ENCODE results near the gene NTRK3.
"Not testable (repeated sequence)": the region's sequence is repeated elsewhere in the genome, so short reads cannot be mapped to it uniquely, and the experiment has no call there.

The NTRK3 gene

DNA sequence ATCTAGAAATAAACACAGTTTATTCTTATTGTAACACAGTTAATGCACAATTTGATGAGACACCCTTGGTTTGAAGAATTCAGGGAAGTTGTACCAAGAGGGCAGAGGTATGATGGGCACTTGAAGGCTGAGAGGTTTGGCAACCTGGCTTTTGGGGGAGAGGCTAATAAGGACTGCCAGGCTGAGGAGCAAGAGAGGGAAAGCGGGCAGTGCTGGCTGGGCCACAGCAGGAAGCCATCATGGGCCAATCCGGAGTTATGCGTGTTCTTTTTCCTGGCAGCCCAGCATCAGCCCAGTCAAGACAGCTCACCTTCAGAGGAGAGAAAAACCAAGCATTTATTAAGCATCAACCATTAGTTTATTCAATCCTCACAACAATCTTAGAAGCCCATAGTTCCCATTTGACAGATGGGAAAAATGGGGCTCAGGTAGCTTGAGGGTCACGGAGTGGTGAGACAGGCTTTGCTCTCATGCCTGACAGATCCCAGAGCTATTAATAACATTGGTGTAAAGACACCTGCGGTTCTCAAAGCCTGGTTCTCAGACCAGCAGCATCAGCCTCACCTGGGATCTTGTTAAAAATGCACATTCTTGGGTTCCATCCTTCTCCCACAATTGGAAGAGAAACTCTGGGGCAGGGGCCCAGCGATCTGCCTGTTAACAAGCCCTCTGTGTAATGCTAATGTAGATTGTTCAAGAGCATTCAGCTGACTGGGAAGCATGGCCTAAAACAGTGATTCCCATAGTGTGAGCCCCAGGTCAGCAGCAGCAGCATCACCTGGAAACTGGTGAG, 183.7 kb downstream of the NTRK3 start:
- no peaks in the 10 kb centered on the region for H3K36me3 Mint-ChIP-seq
- H3K9me3 Mint-ChIP-seq, result no peaks in the 10 kb centered on the region
- H3K4me3 Mint-ChIP-seq, result no peak overlapping the region
- H3K4me1 Mint-ChIP-seq, result no peaks in the 10 kb centered on the region
- no peak overlapping the region for H3K27ac Mint-ChIP-seq
- no peaks in the 10 kb centered on the region for H3K27me3 Mint-ChIP-seq

DNA sequence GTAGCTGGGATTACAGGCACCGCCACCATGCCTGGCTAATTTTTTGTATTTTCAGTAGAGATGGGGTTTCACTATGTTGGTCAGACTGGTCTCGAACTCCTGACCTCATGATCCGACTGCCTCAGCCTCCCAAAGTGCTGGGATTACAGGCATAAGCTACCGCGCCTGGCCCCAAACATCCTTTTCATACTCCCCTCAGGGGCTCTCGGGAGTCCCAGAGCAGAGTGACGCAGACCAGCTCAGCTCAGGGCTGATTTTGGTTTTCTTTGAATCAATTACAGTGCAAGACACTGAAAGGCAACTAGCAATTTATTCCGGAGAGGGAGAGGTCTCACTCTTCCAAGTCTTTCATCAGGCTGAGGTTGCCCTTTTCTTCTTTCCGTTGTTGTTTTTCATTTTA, 184.4 kb downstream of the NTRK3 start:
- not testable (repeated sequence) for H3K27me3 Mint-ChIP-seq, H3K27ac Mint-ChIP-seq, H3K4me1 Mint-ChIP-seq, H3K9me3 Mint-ChIP-seq, H3K4me3 Mint-ChIP-seq, H3K36me3 Mint-ChIP-seq

DNA sequence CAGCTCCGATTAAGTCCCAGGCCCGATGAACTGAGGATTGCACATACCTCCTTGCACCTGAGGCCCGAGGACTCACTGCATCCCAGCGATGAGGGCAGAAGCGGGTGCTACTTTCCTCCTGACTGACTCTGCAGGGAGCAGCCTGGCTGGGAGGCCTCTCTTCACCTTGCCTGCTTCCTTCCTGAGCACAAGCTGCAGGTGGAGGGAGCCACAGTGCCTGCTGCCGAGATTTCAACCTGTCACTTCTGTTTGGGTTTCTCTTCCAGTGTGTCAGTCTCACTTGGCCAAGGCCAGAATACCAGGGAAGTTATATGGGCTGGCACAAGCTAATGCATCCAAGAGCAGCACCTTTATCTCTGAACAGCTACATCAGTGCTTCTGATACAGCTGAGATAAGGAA, 185.4 kb downstream of the NTRK3 start:
- Mint-ChIP-seq H3K36me3 (no peaks in the 10 kb centered on the region), H3K27ac (no peak overlapping the region)

DNA sequence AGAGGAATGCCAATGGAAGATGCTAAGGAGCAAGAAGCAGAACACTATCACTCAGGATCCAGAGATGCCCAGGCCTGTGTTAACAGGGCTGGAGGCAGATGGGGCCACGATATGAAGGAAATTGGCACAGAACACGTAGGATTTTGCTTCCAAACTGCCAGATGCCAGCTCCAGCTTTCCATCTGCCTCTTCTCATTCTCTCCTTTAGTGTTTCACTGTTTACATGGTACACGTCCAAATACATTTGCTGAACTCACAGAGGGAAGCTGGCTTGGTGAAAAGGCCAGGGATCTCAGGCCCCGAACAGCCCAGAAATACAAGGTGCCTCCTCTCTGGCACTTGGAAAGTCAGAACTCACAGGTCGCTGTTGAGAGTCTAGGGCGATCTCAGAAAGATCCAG, 187.0 kb downstream of the NTRK3 start:
- H3K9me3 Mint-ChIP-seq, result no peaks in the 10 kb centered on the region
- no peak overlapping the region for H3K4me3 Mint-ChIP-seq
- no peak overlapping the region for H3K27ac Mint-ChIP-seq
- no peaks in the 10 kb centered on the region for H3K36me3 Mint-ChIP-seq
- peaks cover 2% of the 10 kb centered on the region for H3K27me3 Mint-ChIP-seq
- no peaks in the 10 kb centered on the region for H3K4me1 Mint-ChIP-seq

More for the DNA sequence above, 185.4 kb downstream of the NTRK3 start:
- no peak overlapping the region for H3K4me3 Mint-ChIP-seq
- no peaks in the 10 kb centered on the region for H3K9me3 Mint-ChIP-seq
- peaks cover 2% of the 10 kb centered on the region for H3K27me3 Mint-ChIP-seq
- no peaks in the 10 kb centered on the region for H3K4me1 Mint-ChIP-seq

DNA sequence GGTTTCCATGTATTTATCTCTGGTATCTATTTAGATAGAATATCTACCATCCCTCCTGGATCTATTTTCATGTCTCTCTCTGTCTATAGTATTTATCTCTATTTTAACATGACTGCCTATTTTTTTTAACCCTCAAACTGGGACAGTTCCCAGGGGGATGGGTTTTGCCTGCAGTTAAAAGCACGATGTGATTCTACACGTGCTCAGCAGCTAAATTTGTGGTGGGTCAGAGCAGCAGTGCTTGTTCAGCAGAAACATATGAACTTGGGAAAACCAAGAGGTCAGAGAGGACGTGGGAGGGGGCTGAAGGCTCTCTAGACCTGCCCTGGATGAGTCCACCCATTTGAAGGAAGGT, 189.2 kb downstream of the NTRK3 start:
- H3K4me3 Mint-ChIP-seq, result no peak overlapping the region
- H3K4me1 Mint-ChIP-seq, result no peaks in the 10 kb centered on the region
- H3K27me3 Mint-ChIP-seq, result peaks cover 2% of the 10 kb centered on the region
- H3K27ac Mint-ChIP-seq, result no peak overlapping the region
- H3K36me3 Mint-ChIP-seq, result no peaks in the 10 kb centered on the region
- no peaks in the 10 kb centered on the region for H3K9me3 Mint-ChIP-seq

DNA sequence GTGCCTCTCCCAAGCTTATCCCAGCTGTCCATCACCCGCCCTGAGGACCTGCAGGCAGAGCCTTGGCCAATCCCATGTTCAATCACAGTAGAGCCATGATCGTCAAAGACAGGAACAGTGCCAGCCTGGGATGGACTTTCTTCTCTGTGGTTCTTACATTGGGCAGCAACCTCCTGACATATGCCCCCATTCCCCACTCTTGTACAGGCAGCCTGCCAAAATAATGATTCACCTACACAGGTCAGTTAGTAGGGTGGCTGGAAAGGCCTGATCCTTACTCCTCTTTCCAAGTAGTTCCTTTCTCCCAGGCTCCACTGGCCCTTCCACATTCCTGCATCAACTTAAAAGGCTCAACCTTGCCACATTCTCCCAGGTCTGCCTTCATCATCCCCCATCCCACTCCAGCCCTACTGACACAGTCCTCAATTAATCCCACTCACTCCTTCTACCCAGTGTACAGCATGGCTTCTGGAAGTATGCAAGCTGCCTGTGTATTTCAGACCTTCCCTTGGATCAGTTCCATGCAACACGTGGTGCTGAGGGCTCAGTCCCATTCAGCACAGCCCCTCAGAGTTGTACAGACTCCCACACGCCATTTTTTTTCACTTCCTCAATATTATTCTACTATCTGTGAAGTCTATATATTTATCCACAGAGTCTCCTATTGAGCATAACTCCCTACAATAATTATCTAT, 189.8 kb downstream of the NTRK3 start:
- Mint-ChIP-seq H3K36me3 (no peaks in the 10 kb centered on the region), H3K4me3 (no peak overlapping the region), H3K27me3 (peaks cover 2% of the 10 kb centered on the region), H3K9me3 (no peaks in the 10 kb centered on the region), H3K27ac (no peak overlapping the region), H3K4me1 (no peaks in the 10 kb centered on the region)

DNA sequence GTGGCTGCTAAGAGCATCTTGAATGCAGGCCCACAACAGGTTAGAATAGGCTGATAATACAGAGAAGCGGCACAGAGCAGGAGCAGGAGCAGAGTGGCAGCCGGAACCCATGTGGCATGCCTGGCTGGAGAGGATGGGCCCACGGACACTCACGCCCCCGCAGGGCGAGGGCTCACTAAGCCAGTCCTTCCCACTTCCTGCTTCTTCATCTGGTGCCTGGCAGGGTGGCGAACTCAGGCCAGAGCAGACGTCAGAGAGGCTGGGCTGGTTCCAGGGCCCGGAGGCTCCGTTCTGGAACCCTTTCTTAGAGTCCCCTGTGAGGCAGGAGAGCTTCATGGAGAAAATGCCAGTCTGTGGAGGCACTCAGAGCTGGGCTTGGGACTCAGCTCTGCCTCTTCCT, 195.1 kb downstream of the NTRK3 start:
- Mint-ChIP-seq H3K36me3 (no peaks in the 10 kb centered on the region), H3K4me1 (no peaks in the 10 kb centered on the region), H3K4me3 (no peak overlapping the region), H3K9me3 (no peaks in the 10 kb centered on the region), H3K27ac (no peak overlapping the region), H3K27me3 (no peaks in the 10 kb centered on the region)

DNA sequence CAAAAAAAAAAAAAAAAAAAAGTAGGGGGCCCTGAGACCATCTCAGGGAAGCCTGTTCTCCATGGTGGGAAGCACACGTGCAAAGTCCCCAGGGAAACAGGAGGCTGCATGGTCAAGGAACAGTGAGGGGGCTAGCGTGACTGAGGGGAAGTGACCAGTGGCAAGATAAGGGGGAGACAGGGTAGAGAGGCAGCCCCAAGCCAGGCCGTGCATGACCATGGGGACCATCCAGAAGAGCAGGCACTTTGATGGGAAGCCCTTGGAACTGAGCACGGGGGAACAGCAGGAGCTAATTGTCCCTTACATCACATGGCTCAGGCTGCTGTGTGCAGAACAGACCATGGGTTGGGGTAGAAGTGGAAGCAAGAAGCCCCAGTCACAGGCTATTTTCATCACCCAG, 196.2 kb downstream of the NTRK3 start:
- Mint-ChIP-seq H3K9me3 (no peaks in the 10 kb centered on the region), H3K27ac (no peak overlapping the region), H3K36me3 (no peaks in the 10 kb centered on the region), H3K27me3 (no peaks in the 10 kb centered on the region), H3K4me3 (no peak overlapping the region), H3K4me1 (no peaks in the 10 kb centered on the region)

DNA sequence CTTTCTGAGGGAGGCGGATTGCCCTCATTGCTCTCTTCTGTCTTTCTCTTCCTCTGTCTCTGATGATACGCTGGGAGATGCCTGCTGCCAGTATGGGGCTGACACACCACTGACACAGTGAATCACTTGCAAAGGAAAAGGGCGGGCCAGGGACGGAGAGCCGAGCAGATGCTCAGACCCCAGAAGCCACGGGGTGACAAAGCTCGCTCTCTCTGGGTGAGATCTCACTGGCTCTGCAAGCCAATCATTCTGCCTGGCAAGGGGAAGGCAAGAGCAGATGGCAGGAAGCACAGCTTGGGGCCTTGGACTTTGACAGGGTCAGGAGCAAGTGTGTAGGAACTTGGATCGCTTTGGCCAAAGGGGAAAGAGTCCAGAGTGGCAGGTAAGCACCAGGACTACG, 198.7 kb downstream of the NTRK3 start:
- H3K36me3 Mint-ChIP-seq, result no peaks in the 10 kb centered on the region
- no peak overlapping the region for H3K27ac Mint-ChIP-seq
- no peaks in the 10 kb centered on the region for H3K9me3 Mint-ChIP-seq
- H3K4me3 Mint-ChIP-seq, result no peak overlapping the region
- no peaks in the 10 kb centered on the region for H3K27me3 Mint-ChIP-seq
- no peaks in the 10 kb centered on the region for H3K4me1 Mint-ChIP-seq

DNA sequence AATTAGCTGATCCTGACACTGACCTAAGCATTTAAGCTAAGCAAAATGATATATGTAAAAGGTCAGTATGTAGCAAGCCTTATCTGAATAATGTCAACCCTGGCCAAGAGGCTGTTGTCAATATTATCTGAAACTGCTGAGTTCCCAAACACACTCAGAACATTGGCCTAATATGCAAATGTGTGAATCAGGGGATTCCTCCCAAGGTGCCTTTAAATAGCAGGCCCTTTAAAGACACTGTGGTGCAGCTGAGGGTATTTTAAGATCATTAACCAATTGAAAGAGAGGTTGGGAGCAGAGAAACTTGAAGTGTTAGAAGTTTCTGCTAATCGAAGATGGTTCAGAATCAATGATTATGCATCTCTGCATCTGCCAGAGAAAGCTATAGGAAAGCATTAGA, 207.0 kb downstream of the NTRK3 start:
- Mint-ChIP-seq H3K27ac (no peak overlapping the region), H3K9me3 (no peaks in the 10 kb centered on the region), H3K4me1 (no peaks in the 10 kb centered on the region), H3K4me3 (no peak overlapping the region), H3K36me3 (no peaks in the 10 kb centered on the region), H3K27me3 (peaks cover 5% of the 10 kb centered on the region)

DNA sequence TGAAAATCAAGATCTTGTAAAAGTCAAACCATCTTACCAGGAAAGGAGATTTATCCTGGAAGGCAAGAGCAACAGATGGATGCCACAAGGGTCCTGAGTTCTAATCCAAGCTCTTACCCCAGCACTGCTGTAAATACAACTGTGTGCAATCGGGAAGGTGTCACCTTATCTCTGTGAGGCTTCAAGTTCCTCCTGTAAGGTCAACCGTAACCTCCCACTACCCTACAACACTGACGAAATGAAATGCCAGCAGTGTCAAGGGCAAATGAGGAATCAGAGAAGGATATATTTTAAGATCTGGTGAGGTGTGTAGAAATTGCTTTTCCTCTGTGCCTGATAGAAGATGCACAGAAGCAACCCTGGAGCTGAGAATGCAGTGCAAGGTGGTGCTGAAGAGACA, 207.8 kb downstream of the NTRK3 start:
- no peak overlapping the region for H3K27ac Mint-ChIP-seq
- no peak overlapping the region for H3K4me3 Mint-ChIP-seq
- H3K4me1 Mint-ChIP-seq, result no peaks in the 10 kb centered on the region
- no peaks in the 10 kb centered on the region for H3K36me3 Mint-ChIP-seq
- peaks cover 5% of the 10 kb centered on the region for H3K27me3 Mint-ChIP-seq
- H3K9me3 Mint-ChIP-seq, result no peaks in the 10 kb centered on the region

DNA sequence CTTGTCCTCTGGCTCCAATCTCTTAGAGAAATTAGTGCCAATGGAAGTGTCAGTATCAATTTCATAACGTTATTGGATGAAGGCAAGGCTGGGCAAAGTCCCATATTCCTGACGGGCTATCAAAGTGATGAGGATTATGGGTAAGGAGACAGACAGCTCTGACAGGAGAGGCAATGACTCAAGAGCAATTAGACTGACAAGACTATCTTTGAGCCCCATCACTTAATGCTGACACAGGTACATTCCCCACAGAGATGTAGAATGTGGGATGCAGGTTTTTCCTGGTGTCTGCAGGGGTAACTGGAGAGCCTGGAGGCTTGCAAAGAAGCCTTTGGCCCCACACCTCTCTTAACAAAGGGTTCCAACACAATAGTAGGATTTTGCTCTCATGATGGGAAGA, 208.3 kb downstream of the NTRK3 start:
- H3K27ac Mint-ChIP-seq, result no peak overlapping the region
- no peaks in the 10 kb centered on the region for H3K36me3 Mint-ChIP-seq
- no peaks in the 10 kb centered on the region for H3K9me3 Mint-ChIP-seq
- H3K4me3 Mint-ChIP-seq, result no peak overlapping the region
- no peaks in the 10 kb centered on the region for H3K4me1 Mint-ChIP-seq
- H3K27me3 Mint-ChIP-seq, result peaks cover 5% of the 10 kb centered on the region

DNA sequence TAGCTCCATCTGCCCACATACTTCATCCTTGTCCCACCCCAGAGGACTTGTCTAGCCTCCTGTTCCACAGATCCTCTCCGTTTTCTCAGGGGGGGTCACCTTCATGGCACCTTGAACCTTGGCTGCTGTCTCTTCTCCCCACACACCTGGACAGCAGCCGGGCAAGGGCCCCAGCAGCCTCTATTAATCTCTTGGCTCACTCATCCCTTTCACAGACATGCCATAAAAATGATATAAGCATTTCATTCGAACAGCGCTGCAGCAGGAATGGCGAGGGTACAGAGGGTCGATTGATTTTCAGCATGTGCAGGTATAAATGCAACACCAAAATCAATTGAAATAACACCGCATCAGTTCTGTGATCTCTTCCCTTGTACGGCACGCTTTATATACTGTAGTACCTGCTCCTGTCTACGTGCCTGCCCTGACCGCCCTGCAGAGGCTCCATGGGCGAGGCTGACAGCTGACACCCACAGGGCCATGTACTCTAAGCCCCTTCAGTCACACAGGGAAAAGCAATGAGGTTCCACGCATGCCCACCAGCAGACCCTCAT, 209.9 kb downstream of the NTRK3 start:
- Mint-ChIP-seq H3K36me3 (no peaks in the 10 kb centered on the region), H3K27ac (no peak overlapping the region), H3K9me3 (no peaks in the 10 kb centered on the region), H3K27me3 (peaks cover 5% of the 10 kb centered on the region), H3K4me3 (no peak overlapping the region), H3K4me1 (no peaks in the 10 kb centered on the region)

DNA sequence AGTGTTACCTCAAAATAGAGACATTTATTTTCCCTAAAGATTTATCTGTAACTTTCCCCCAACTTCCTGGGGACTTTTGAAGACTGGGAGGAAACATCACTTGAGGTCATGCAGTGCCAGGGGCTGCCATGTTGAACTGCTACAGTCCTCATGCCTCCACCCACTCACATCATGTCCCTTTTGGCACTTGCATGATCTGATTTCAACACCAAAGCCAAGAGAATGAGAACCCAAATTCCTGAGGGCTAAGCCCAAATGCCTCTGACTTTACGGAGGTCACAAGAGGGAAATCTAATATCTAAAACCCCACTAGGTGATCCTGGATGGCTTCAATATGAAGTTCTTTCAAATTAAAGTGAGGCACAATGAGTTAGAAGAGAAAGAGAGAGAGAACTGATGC, 213.1 kb downstream of the NTRK3 start:
- no peak overlapping the region for H3K27ac Mint-ChIP-seq
- H3K4me3 Mint-ChIP-seq, result no peak overlapping the region
- no peaks in the 10 kb centered on the region for H3K4me1 Mint-ChIP-seq
- no peaks in the 10 kb centered on the region for H3K9me3 Mint-ChIP-seq
- no peaks in the 10 kb centered on the region for H3K36me3 Mint-ChIP-seq
- no peaks in the 10 kb centered on the region for H3K27me3 Mint-ChIP-seq

DNA sequence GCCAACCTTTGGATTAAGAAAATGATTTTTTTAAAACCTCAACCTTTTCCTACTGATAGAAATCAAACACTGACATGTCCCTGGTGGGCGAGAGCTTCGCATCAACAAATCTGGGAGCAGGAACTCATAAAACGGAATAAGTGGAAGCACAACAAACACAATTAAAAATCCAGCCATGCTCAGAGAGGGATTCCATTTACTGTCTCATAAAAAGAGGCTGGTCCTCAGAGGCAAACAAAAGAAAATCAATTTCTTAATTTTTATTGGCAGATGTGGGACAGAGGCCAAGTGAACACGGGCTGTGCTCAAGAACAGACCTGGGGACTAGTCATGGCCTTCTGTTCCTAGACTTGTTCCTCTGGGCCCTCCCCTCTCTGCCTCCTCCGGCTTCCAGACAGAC, 214.5 kb downstream of the NTRK3 start:
- Mint-ChIP-seq H3K27me3 (peaks cover 6% of the 10 kb centered on the region), H3K4me1 (no peaks in the 10 kb centered on the region), H3K27ac (no peak overlapping the region), H3K36me3 (no peaks in the 10 kb centered on the region), H3K9me3 (no peaks in the 10 kb centered on the region), H3K4me3 (no peak overlapping the region)

DNA sequence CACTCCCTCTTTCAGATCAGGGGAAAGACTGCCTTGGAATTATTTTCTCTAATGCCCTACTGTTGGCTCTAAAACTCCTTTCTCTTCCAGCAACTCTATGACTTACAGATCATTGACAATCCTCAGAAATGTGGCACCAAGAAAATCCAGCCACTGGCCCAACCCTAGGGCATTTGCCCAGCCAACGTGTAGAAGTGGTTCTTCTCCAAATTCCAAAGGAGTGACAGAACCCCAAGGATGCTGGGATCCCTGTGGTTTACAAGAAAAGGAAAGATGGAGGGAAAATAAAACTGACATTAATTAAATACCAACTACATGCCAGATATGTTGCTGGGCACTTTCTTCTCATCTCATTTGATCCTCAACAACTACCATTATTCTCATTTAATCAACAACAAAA, 216.0 kb downstream of the NTRK3 start:
- Mint-ChIP-seq H3K4me1 (peaks cover 4% of the 10 kb centered on the region), H3K36me3 (no peaks in the 10 kb centered on the region), H3K9me3 (no peaks in the 10 kb centered on the region), H3K27ac (no peak overlapping the region), H3K4me3 (no peak overlapping the region), H3K27me3 (peaks cover 18% of the 10 kb centered on the region)
